GM18861 (cell line): ENCODE measurements around the gene GORASP2.

ENCODE experiments used
- ATAC-seq: cut with Tn5 transposase; IDR thresholded peaks from one replicate; pipeline ENCODE4 v1.9.1; 2021; ENCODE audit not compliant: unreplicated experiment

GORASP2 gene

GRCh38 chr2:170963386-170963785 lies 34.3 kb downstream of the GORASP2 start:
- no peak for ATAC-seq

- no peak for ATAC-seq
Measured at GRCh38 chr2:170965446-170966225, 36.6 kb downstream of the GORASP2 start.

- ATAC-seq = no peak
Measured at GRCh38 chr2:170966648-170967396, 37.8 kb downstream of the GORASP2 start.

GRCh38 chr2:170967553-170967952 lies 38.5 kb downstream of the GORASP2 start:
- ATAC-seq = no peak

- ATAC-seq = no peak
Measured at GRCh38 chr2:170968205-170969003, 39.4 kb downstream of the GORASP2 start.

- no peak for ATAC-seq
Measured at GRCh38 chr2:170969030-170969429, 40.0 kb downstream of the GORASP2 start.

GRCh38 chr2:170969872-170970496 lies 40.9 kb downstream of the GORASP2 start:
- no peak for ATAC-seq

GRCh38 chr2:170971071-170971470 lies 42.0 kb downstream of the GORASP2 start:
- ATAC-seq = no peak

- ATAC-seq = no peak
Measured at GRCh38 chr2:170972296-170973224, 43.5 kb downstream of the GORASP2 start.

GRCh38 chr2:170973225-170973491 lies 44.1 kb downstream of the GORASP2 start:
- no peak for ATAC-seq

GRCh38 chr2:170973492-170974303 lies 44.6 kb downstream of the GORASP2 start:
- ATAC-seq = peak; percentile 83

- no peak for ATAC-seq
Measured at GRCh38 chr2:170974304-170974993, 45.4 kb downstream of the GORASP2 start.

GRCh38 chr2:170975127-170975942 lies 46.3 kb downstream of the GORASP2 start:
- ATAC-seq = no peak

- ATAC-seq = no peak
Measured at GRCh38 chr2:170975943-170976270, 46.9 kb downstream of the GORASP2 start.

GRCh38 chr2:170984079-170984478 lies 55.0 kb downstream of the GORASP2 start:
- no peak for ATAC-seq

GRCh38 chr2:170985407-170985806 lies 56.4 kb downstream of the GORASP2 start:
- no peak for ATAC-seq

- no peak for ATAC-seq
Measured at GRCh38 chr2:170986566-170987258, 57.7 kb downstream of the GORASP2 start.
